Measurements from ENCODE around the gene LRBA.

LRBA gene

GRCh38 chr4:150342945-150343344, 672.1 kb downstream of the LRBA start:
- DNase-seq = no peak
- TF ChIP-seq CTCF (IDR thresholded peaks at IDR 0.05; ENCODE audit: low read length) = no peak
- no peak for TF ChIP-seq EZH2 (optimal IDR thresholded peaks at IDR 0.05; ENCODE audit: low read depth, low read length)
- no peak for TF ChIP-seq EZH2phosphoT487 (IDR thresholded peaks at IDR 0.05; ENCODE audit: low read length)
- no peaks in the 10 kb centered on the region for H3K4me1 ChIP-seq (ENCODE audit: low read length)
- H3K27me3 ChIP-seq (replicated peaks; ENCODE audit: insufficient read depth, low read length) = no peaks in the 10 kb centered on the region
- H3K79me2 ChIP-seq (ENCODE audit: low read length) = no peaks in the 10 kb centered on the region
- H3K9ac ChIP-seq (ENCODE audit: low read length) = no peak overlapping the region
- no peak overlapping the region for H2AFZ ChIP-seq (ENCODE audit: low read length)
- H3K4me2 ChIP-seq (ENCODE audit: low read depth, low read length) = no peak overlapping the region
- no peaks in the 10 kb centered on the region for H3K9me2 ChIP-seq (replicated peaks; ENCODE audit: insufficient read depth, low read length)
- H4K20me1 ChIP-seq (ENCODE audit: insufficient read depth, low read length) = no peaks in the 10 kb centered on the region
- H3K4me3 ChIP-seq (ENCODE audit: low read length) = no peak overlapping the region
- no peak overlapping the region for H3K27ac ChIP-seq (ENCODE audit: low read length)
- no peaks in the 10 kb centered on the region for H3K36me3 ChIP-seq (replicated peaks; ENCODE audit: insufficient read depth, low read length)
- no peaks in the 10 kb centered on the region for H3F3A ChIP-seq (ENCODE audit: insufficient read depth, low read length)
- H3K9me3 ChIP-seq (replicated peaks; ENCODE audit: insufficient read depth, low read length) = no peaks in the 10 kb centered on the region

GRCh38 chr4:150337734-150338133, 677.4 kb downstream of the LRBA start:
- no peaks in the 10 kb centered on the region for H4K20me1 ChIP-seq (ENCODE audit: insufficient read depth, low read length)
- H3K9ac ChIP-seq (ENCODE audit: low read length) = no peak overlapping the region
- no peaks in the 10 kb centered on the region for H3K4me1 ChIP-seq (ENCODE audit: low read length)
- H3K79me2 ChIP-seq (ENCODE audit: low read length) = no peaks in the 10 kb centered on the region
- H3K4me3 ChIP-seq (ENCODE audit: low read length) = no peak overlapping the region
- H3K9me2 ChIP-seq (replicated peaks; ENCODE audit: insufficient read depth, low read length) = no peaks in the 10 kb centered on the region
- no peaks in the 10 kb centered on the region for H3K27me3 ChIP-seq (replicated peaks; ENCODE audit: insufficient read depth, low read length)
- H3K4me2 ChIP-seq (ENCODE audit: low read depth, low read length) = no peak overlapping the region
- DNase-seq = no peak
- H2AFZ ChIP-seq (ENCODE audit: low read length) = no peak overlapping the region
- no peaks in the 10 kb centered on the region for H3K9me3 ChIP-seq (replicated peaks; ENCODE audit: insufficient read depth, low read length)
- H3F3A ChIP-seq (ENCODE audit: insufficient read depth, low read length) = no peaks in the 10 kb centered on the region
- no peak overlapping the region for H3K27ac ChIP-seq (ENCODE audit: low read length)
- H3K36me3 ChIP-seq (replicated peaks; ENCODE audit: insufficient read depth, low read length) = no peaks in the 10 kb centered on the region
- TF ChIP-seq CTCF (IDR thresholded peaks at IDR 0.05; ENCODE audit: low read length) = no peak
- TF ChIP-seq EZH2phosphoT487 (IDR thresholded peaks at IDR 0.05; ENCODE audit: low read length) = no peak
- no peak for TF ChIP-seq EZH2 (optimal IDR thresholded peaks at IDR 0.05; ENCODE audit: low read depth, low read length)

- no peak overlapping the region for H2AFZ ChIP-seq (ENCODE audit: low read length)
- no peaks in the 10 kb centered on the region for H3K27me3 ChIP-seq (replicated peaks; ENCODE audit: insufficient read depth, low read length)
- H3K9ac ChIP-seq (ENCODE audit: low read length) = no peak overlapping the region
- H3K4me3 ChIP-seq (ENCODE audit: low read length) = no peak overlapping the region
- DNase-seq = no peak
- H3K9me3 ChIP-seq (replicated peaks; ENCODE audit: insufficient read depth, low read length) = no peaks in the 10 kb centered on the region
- H3K27ac ChIP-seq (ENCODE audit: low read length) = no peak overlapping the region
- no peak overlapping the region for H3K4me2 ChIP-seq (ENCODE audit: low read depth, low read length)
- H3K36me3 ChIP-seq (replicated peaks; ENCODE audit: insufficient read depth, low read length) = no peaks in the 10 kb centered on the region
- no peaks in the 10 kb centered on the region for H3K9me2 ChIP-seq (replicated peaks; ENCODE audit: insufficient read depth, low read length)
- TF ChIP-seq EZH2 (optimal IDR thresholded peaks at IDR 0.05; ENCODE audit: low read depth, low read length) = no peak
- TF ChIP-seq CTCF (IDR thresholded peaks at IDR 0.05; ENCODE audit: low read length) = no peak
- no peak for TF ChIP-seq EZH2phosphoT487 (IDR thresholded peaks at IDR 0.05; ENCODE audit: low read length)
- no peaks in the 10 kb centered on the region for H3F3A ChIP-seq (ENCODE audit: insufficient read depth, low read length)
- H3K79me2 ChIP-seq (ENCODE audit: low read length) = no peaks in the 10 kb centered on the region
- H3K4me1 ChIP-seq (ENCODE audit: low read length) = no peaks in the 10 kb centered on the region
- H4K20me1 ChIP-seq (ENCODE audit: insufficient read depth, low read length) = no peaks in the 10 kb centered on the region
These were observed 678.2 kb downstream of the LRBA start for GRCh38 chr4:150336676-150337412.

All from MM.1S (cell line).